Right lobe of liver (tissue), 4 donors: ENCODE measurements around the gene FAM50A.

Experiments
- CTCF ChIP-seq, 4 donors: fragments of 200-600 bp in 3 of 4; fragments of 450-650 bp in 1 of 4; IDR thresholded peaks; one replicate each; pipeline versions ENCODE4 v1.5.1 to v1.8.0; 2016 to 2022; ENCODE audit warnings: antibody characterized with exemption in 4 of 4, mild to moderate bottlenecking in 2 of 4
- POLR2A ChIP-seq: fragments of 450-650 bp; IDR thresholded peaks from one replicate; pipeline ENCODE4 v1.6.1; 2017; ENCODE audit warnings: antibody characterized with exemption, mild to moderate bottlenecking
- donor health status: DM: no; HTN: no; CAD: no.
- donor health status: DM: no; HTN: no; CAD: no.
- donor health status: DM: no; HTN: yes; CAD: no.

- TF ChIP-seq CTCF (IDR thresholded peaks at IDR 0.05) = no peak
- TF ChIP-seq POLR2A = no peak
These were observed 24.8 kb upstream of the FAM50A start for GRCh38 chrX:154419189-154419588.
